NCI-H1092 treated with DMSO at 0.1 percent for 48 hours (cell line): ENCODE results near the gene CD300LF.

Source experiments
- DNase-seq: peaks from one replicate; lab custom pipeline; 2025; lab: John Stamatoyannopoulos, UW

CD300LF gene

DNA sequence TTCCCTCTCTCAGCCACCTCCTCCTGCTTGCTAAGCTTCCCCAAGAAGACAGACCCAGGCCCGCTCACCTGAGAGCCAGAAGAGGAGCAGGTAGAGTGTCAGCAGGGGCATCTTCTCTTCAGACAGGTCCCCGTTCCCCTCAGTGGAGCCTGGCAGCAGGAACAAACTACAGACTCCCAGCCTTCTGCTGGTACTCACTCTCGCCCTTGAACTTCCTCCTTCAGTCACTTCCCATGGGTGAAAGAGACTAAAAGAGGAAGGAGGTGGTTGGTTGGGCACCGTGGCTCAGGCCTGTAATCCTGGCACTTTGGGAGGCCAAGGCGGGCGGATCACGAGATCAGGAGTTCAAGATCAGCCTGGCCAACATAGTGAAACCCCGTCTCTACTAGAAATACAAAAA, at the start of gene CD300LF:
Gene CD300LF, minus strand, starts transcription at position 168 of the 400 bp plus-strand sequence. Its CDS starts 57 bp downstream, at position 111.
- DNase-seq: no peak

DNA sequence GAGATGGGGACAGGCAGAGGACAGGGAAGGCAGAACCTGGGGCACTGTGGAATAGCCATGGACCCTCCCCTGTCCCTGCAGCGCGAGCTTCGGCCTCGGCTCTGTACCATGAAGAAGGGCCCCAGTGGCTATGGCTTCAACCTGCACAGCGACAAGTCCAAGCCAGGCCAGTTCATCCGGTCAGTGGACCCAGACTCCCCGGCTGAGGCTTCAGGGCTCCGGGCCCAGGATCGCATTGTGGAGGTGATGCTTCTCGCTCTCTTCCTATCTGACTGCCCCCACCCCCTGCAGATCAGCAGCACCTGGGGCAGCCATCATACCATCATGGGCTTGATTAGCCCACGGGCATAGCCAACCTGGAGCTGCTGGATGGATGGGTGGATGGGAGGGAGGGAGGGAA, 49.2 kb upstream of the CD300LF start:
- DNase-seq: no peak

DNA sequence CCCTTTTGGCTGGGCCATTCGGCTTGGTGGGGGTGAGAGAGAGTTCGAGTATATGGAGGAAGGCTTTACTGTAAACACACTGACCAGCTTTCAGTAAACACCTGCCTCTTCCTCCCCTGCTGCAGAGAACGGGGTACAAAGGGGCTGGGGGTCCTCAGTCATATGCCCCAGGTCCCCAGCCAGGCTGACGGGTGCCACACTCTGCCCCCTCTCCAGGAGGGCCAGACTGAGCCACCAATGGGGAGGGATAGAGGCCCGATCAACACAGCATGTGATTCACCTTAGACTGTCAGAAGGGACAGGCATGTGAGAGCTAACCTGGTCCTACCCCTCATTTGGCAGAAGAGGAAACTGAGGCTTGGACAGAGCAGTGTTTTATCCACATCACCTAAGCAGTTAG, 48.7 kb upstream of the CD300LF start:
- no peak for DNase-seq

DNA sequence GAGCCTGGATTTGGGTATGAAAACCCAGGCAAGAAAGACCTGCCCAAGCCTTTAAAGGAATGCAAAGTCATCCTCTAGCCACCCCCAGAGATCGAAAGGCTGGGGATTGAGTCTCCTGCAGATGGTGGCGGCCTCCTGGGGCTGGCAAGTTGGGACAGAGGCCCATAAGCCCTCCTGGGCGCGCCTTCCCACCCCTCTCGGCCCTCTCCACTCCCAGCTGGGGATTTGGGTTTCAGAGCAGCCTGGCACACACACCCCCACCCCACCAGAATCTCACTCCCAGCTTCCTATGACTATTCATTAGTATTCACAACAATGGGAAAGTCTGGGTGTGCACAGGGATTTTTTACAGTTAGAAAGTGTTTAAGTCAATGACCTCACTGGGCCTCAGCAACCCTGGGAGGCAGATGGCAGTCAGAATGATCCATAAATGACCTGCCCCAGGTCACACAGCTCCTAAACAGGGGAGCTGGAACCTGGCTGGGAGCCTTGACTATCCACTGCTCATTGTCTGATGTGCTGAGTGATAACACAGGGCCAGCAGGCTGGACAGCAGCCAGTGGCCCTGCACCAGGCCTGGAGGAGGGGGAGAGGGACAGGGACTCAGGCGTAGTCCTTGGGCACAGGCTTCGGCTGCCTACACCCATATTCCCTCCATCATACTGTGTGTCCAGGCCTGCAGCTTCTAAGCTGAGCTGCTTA, 47.8 kb upstream of the CD300LF start:
- no peak for DNase-seq

DNA sequence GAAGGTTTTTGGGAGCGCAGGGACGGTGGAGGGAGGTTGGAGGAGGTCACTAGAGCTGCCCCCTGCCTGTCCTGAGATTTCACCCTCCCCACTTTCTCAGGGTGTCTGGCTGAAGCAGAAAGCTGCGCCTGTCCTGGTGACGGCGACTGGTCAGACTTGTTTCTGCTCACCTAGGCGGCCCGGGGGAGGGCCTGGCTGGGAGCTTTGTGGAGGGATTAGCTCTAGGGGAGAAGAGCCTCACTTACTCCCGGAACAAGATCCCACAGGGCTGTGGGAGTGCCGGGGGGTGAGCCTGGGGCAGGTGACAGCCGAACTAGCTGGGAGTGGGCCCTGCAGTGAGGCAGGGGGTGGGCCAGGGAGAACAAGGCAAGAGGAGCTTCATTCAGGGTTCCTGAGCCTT, 47.2 kb upstream of the CD300LF start:
- DNase-seq: no peak

DNA sequence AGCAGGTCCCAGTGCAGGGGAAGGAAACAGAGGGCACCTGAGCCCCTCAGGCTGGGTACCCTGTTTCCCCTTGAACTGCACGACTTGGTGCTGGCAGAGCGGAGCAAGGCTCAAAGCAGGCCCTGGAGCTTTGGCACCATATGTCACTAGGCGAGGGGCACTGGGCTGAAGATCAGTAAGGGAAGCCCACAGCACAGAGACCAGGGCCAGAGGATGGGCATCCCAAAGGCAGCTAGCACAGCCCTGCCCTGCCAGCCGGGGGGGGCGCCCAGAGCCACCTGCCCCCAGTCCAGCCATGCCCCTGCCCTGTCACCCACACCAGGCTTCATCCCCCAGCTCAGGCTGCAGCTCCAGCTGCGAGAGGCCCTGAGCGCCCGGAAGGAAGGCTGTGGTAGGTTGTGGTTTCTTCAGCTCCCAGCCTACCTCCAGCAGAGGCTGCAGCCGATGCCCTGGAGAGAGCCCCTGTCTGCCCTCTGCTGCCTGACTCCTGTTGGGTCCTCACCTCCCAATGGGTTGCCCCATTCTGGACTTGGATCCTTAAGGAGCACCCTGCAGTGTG, 46.6 kb upstream of the CD300LF start:
- no peak for DNase-seq

DNA sequence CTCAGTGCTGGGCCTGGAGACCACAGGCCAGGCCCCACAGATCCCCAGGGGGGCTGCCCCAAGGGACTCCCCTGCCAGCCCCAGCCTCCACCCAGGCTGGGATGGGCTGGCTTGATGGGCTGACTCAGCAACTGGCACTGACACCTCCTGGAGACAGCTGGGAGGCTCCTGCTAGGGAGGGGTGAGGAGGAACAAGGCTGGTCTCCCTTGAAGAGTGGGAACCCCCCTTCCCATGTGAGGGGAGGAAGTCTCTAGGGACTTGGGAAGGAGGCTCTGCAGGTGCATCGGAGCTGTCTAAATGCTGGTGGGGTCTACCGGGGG, 46.1 kb upstream of the CD300LF start:
- peak; percentile 12 for DNase-seq

DNA sequence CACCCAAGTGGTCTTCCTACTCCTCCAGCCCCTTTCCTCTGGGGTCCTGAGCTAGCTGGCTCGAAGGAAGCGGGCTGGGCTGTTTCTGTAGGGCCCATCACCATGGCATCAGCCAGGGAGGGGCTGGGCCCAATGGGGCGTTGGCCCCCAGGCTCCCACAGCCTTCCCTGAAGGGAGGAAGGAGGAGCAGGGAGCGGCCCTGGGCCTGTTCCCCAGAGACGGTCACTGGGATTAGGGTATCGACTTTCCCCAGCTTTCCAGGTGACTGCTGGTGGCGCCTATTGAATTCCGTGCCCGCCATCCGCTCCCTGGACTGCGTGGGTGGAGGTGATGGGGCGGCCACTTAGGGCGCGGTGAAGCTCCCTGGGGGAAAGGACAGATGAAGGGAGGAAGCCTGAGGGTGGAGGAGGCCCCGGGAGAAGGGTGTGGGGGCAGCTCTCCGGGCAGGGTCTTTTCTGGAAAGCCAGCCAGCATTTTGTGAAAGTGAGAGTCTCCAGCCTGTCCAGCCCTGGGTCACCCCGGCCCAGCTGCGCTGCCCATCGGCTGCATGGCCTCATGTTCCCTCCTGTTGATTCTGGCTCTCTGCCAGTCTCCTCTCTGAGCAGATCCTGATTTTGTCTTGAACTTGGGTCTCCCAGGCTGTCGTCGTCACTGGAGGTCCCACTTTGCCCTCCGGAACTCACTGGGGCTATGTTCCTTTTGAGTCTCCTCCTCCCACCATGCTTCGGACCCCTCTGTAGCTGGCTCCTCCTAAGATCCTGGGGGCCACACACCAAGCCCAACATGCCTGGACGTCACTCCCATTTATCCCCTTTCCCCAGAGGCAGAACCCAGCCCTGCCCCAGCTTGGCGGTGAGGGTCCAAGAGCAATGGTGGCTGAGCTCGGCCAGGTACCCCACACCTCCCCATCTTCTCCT, 45.5 kb upstream of the CD300LF start:
- DNase-seq: peak; percentile 43

DNA sequence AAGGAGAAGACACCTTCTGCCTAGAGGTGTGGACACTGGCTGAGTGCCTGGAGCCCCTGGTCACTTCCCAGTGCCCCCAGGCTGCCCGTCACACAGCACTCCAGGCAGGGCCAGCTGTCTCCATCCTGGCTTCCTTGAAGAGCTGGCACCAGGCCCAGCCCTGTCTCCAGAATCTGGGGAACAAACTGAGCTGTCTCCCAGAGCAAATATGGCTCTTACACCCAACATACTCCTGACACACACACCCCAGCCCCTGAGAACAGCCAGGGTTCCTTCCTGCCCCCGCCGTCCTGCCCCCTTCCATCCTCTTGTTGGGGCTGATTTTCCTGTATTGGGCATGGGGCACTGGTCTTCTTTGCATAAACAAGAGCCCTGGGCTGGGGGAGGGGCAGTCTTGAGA, 44.8 kb upstream of the CD300LF start:
- peak; percentile 11 for DNase-seq

DNA sequence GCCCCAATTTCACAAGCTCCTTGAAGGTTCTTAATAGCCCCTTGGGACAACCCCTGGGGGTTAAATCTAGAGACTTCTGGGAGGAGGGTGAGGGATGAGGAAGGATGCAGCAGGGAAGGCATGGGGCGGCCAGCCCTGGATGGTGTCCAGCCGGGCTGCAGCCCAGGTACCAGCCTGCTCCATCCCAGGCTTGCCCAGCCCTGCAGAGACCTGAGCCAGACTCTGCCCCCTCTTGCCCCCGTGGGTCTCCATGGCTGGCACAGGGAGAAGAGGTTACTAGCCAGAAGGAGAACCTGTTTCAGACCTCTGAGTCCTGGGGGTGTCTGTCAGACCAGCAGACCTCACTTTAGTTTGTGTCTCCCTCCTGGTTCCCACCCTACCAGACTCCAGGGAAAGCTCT, 44.2 kb upstream of the CD300LF start:
- DNase-seq: no peak

DNA sequence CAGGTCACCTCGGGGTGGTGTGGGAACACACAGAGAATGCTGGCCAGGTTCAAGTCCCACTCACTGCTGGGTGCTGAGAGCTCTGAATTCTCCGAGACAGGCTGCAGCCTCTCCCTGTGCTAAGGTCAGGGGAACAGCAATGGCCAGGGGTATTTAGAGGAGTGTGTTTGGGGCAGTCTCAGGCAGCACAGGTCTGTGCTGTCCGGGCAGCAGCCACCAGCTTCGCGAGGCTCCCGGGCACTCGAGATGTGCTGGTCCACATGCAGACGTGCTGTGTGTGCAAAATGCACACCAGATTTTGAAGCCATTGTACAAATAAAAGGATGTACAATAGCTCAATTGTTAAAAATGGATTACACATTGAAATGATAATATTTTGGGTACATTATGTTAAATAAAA, 42.8 kb upstream of the CD300LF start:
- no peak for DNase-seq

DNA sequence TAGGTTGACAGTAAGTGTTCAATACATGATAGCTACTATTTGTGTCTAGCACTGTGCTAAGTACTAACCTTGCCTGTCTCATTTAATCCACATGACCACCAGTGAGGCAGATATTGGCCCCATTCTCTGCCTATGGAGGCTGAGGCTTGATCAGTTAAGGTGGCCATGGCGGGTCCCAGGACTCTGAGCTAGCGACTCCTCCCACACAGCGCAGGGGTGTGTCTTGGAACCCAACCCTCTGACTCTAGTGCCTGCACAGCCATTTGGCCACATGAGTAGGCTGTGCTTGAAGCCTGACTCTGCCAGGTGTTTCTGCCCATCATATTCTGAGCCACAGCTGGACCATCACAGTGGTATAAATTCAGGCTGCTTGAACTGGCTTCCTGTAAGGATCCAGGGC, 42.1 kb upstream of the CD300LF start:
- DNase-seq: no peak

DNA sequence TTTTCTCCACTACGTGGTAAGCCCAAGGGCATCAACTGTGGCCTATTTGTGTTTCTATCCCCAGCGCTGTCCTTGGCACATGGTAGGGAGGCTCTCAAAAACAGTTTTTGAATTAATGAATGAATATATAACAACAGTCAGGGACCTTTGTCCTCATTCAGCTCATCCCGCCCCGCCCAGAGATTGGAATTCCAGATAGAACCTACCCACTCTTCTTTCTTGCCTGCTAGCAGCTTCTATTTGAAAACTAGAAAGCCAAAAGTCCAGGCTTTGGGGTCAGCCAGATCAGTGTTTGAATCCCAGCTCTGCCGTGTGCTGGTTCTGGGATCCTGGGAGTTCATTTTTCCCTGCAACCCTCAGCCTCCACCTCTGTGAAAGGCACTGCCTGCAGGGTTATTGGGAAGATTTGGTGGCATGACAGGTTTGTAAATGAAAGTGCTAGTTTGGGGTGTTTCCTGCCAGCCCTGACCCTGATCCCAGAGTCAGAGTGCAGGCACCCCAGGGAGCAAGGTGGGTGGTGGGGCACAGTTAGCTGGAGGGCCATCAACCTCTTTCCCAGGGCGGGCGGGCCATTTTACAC, 40.2 kb upstream of the CD300LF start:
- DNase-seq: no peak

DNA sequence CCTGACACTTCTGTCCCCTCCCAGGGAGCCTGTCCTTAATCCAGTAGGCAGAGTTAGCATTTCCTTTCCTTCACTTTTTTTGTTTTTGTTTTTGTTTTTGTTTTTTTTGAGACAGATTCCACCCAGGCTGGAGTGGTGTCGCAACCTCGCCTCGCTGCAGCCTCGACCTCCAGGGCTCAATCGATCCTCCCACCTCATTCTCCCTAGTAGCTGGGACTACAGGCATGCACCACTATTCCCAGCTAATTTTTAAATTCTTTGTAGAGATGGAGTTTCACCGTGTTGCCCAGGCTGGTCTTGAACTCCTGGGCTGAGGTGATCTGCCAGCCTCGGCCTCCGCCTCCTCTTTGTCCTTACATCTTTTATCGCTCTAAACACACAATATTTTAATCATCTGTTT, 39.7 kb upstream of the CD300LF start:
- no peak for DNase-seq

DNA sequence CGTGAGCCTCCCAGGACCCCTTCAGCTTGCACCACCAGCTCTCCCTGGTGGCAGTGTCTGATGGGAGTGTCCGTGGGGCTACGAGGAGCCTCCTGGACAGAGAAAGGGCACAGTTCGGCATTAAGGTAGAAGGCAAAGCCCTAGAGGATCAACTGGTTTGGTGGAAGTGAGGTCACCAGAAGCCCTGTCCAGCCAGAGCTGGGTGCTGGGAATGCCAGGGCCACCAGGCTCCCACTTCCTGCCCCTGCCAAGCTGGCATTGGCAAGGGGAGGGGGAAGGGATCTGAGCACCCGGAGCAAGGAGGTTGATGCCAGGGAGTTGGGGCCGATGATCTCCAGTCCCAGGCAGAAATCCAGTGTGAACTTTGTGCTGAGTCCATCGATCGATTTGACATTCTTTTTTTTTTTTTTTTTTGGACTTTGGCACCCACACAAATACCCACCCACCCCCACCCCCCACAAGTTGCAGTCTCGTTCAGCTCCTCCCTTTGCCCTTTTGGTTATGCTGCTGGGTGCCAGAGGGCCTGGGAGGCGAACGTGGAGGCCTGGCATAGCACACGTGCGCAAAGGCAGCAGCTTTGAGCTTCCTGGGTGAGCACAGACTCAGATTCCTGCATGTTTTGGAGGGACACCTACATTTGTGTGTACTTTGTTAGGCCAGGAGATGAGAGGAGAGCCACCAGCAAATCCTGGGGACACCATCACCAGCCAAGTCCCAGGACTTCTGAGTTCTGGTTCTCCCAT, 37.8 kb upstream of the CD300LF start:
- DNase-seq: no peak

DNA sequence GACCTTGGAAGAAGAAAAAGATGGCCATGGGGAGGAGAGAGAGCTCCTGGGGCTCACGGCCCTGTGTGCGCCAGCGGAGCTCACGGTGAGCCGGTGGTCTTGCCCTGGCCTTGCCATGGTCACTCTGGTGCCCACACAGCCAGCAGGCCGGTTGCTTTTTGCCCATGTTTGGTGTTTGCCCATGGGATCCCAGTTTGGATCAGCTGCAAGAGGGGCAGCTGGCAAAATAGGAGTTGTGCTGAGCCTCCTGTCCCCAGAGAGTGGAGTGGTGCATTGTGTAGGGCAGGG, 37.3 kb upstream of the CD300LF start:
- no peak for DNase-seq

DNA sequence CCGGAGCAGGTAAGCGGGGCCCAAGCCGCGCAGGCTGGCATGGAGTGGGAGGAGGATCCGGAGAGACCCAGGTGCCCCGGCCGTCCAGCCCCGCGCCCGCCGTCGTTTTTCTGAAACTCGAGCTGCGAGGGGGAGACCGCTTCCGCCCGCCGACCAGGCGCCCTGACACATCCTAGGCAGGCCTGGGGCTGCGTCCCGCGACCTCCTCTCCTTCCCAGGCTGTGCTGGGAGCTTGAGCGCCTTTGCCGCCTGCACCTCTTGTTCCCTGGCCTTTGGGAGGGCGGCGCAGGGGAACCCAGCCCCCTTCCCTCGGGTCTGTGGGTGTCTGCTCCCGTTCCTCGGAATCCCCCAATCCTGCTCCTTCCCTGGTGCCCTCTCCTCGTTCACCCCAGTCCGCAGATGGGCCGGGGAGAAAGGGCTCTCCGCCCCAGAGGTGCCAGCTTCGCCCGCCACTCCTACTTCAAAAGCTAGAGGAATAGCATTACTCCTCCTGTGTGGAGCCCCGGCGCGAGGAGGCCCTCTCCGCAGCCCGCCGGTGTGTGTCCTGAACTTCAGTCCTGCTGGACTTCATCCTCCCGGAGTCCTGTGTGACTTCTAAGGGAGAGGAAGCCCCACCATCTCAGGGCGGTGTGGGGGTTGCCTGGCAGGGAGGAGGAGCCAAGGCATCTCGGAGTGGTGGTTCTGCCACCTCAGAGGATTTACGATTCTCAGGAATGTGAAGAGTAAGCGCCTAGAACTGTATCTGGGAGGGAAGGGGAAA, 36.7 kb upstream of the CD300LF start:
- DNase-seq: no peak

DNA sequence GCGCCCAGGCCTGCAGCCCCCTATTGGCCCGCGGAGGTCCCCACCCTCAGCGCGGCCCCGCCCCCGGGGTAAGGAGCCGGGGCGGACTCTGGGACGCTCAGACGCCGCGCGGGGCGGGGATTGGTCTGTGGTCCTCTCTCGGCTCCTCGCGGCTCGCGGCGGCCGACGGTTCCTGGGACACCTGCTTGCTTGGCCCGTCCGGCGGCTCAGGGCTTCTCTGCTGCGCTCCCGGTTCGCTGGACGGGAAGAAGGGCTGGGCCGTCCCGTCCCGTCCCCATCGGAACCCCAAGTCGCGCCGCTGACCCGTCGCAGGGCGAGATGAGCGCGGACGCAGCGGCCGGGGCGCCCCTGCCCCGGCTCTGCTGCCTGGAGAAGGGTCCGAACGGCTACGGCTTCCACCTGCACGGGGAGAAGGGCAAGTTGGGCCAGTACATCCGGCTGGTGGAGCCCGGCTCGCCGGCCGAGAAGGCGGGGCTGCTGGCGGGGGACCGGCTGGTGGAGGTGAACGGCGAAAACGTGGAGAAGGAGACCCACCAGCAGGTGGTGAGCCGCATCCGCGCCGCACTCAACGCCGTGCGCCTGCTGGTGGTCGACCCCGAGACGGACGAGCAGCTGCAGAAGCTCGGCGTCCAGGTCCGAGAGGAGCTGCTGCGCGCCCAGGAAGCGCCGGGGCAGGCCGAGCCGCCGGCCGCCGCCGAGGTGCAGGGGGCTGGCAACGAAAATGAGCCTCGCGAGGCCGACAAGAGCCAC, 36.0 kb upstream of the CD300LF start, which contains the start of gene NHERF1:
Gene NHERF1, plus strand, starts transcription at position 100 of the 750 bp plus-strand sequence. Its CDS starts 219 bp downstream, at position 319.
- peak; percentile 42 for DNase-seq

DNA sequence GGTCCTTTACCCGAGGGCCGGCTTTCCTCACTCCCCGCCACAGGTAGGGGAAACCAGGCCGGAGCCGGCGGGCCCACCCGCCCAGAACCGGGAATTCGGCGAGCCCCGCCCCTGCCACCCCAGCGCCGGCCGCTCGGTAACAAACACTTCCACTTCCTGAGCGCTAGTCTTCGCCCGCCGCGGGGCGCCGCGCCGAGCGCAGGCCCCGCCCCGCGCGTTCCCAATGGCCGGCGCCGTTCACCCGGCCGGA, 35.5 kb upstream of the CD300LF start:
- peak; percentile 78 for DNase-seq

DNA sequence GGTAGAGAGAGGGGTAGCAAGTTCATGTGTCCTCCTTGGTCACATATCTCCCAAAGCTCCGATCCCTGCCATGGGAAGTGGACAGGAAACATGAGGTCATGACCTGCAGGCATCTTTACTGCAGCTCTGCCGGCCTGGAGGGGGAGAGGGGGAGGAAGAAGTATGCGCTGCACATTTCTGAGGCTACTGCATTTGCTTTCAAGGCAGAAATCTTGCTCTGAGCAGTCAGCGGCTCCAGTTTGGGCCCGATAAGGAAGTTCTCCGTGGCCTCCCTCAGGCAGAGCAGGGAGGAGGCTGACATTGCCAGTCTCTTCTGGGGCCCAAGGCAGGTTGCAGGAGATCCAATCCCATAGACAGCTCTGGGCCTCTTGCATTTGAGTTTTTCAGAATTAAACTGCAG, 34.2 kb upstream of the CD300LF start:
- no peak for DNase-seq

DNA sequence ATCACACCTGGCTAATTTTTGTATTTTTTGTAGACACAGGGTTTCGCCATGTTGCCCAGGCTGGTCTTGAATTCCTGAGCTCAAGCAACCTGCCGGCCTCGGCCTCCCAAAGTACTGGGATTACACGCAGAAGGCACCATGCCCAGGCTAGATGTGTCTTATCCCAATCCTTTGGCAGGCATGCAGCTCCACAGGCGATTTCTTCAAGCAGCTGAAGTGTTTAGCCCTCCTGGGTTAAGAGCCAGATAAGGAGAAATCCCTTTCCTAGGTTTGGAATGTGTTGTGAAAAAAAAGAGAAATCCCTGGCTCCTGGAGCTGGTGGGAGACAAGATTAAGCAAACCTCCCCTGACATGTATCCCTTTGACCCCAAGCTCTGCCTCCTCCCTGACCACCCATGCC, 33.7 kb upstream of the CD300LF start:
- no peak for DNase-seq
